HG03139 (cell line): ENCODE data around the gene CHCHD6.

Experiments
- ATAC-seq: cut with Tn5 transposase; IDR thresholded peaks from one replicate; pipeline ENCODE4 v1.9.1; 2021; ENCODE audit not compliant: unreplicated experiment

The CHCHD6 gene

GRCh38 chr3:126915015-126915414, 211.0 kb downstream of the CHCHD6 start:
- no peak for ATAC-seq

- no peak for ATAC-seq
These were observed 212.5 kb downstream of the CHCHD6 start for GRCh38 chr3:126916546-126916945.

GRCh38 chr3:126917232-126917804, 213.3 kb downstream of the CHCHD6 start:
- no peak for ATAC-seq

- no peak for ATAC-seq
These were observed 214.3 kb downstream of the CHCHD6 start for GRCh38 chr3:126918355-126918821.

- ATAC-seq = no peak
These were observed 217.2 kb downstream of the CHCHD6 start for GRCh38 chr3:126921085-126921824.

- ATAC-seq = no peak
These were observed 218.4 kb downstream of the CHCHD6 start for GRCh38 chr3:126922466-126922865.

GRCh38 chr3:126923423-126923822, 219.4 kb downstream of the CHCHD6 start:
- no peak for ATAC-seq

GRCh38 chr3:126923895-126924294, 219.9 kb downstream of the CHCHD6 start:
- no peak for ATAC-seq

GRCh38 chr3:126924458-126924857, 220.4 kb downstream of the CHCHD6 start:
- no peak for ATAC-seq

- ATAC-seq = no peak
These were observed 221.6 kb downstream of the CHCHD6 start for GRCh38 chr3:126925411-126926171.

- no peak for ATAC-seq
These were observed 222.8 kb downstream of the CHCHD6 start for GRCh38 chr3:126926684-126927400.

- ATAC-seq = no peak
These were observed 223.3 kb downstream of the CHCHD6 start for GRCh38 chr3:126927401-126927750.

- no peak for ATAC-seq
These were observed 223.8 kb downstream of the CHCHD6 start for GRCh38 chr3:126927846-126928245.

GRCh38 chr3:126928921-126929474, 225.0 kb downstream of the CHCHD6 start:
- no peak for ATAC-seq

GRCh38 chr3:126930936-126931600, 227.0 kb downstream of the CHCHD6 start:
- ATAC-seq = no peak

GRCh38 chr3:126931806-126932187, 227.8 kb downstream of the CHCHD6 start:
- ATAC-seq = no peak

- no peak for ATAC-seq
These were observed 228.3 kb downstream of the CHCHD6 start for GRCh38 chr3:126932188-126932931.

- ATAC-seq = no peak
These were observed 230.0 kb downstream of the CHCHD6 start for GRCh38 chr3:126934031-126934531.

GRCh38 chr3:126934991-126935390, 231.0 kb downstream of the CHCHD6 start:
- ATAC-seq = no peak
